Stimulated activated memory B cell treated with anti-CD40 and anti-IgM and Interleukin-4, amounts not matched to agents 10 μg/mL and 1 μg/mL and 100 μg/mL, for 72 hours (primary cell): ENCODE results near the gene TBCD.
"Not testable (repeated sequence)": the region's sequence is repeated elsewhere in the genome, so short reads cannot be mapped to it uniquely, and the experiment has no call there.

Experiments
- ATAC-seq: fragments of 150-1000 bp; cut with Tn5 transposase; 2 replicates; pipeline ENCODE4 v1.10.0; 2021
- H3K27ac Mint-ChIP-seq: one replicate; pipeline ENCODE4 v1.8.0; 2022; ENCODE audit warnings: mild to moderate bottlenecking, mixed read lengths
- H3K27me3 Mint-ChIP-seq: one replicate; pipeline ENCODE4 v1.8.0; 2022; ENCODE audit warnings: mixed read lengths
- H3K36me3 Mint-ChIP-seq: one replicate; pipeline ENCODE4 v1.8.0; 2022; ENCODE audit warnings: mixed read lengths
- H3K4me1 Mint-ChIP-seq: one replicate; pipeline ENCODE4 v1.8.0; 2022; ENCODE audit warnings: mixed read lengths
- H3K4me3 Mint-ChIP-seq: one replicate; pipeline ENCODE4 v1.8.0; 2022; ENCODE audit warnings: mild to moderate bottlenecking, moderate library complexity, mixed read lengths
- H3K9me3 Mint-ChIP-seq: one replicate; pipeline ENCODE4 v1.8.0; 2022; ENCODE audit warnings: mixed read lengths

TBCD gene

GRCh38 chr17:82973456-82974135 is 221.7 kb downstream of the TBCD start:
- Mint-ChIP-seq H3K27ac (peak overlapping the region; percentile 63), H3K4me3 (no peak overlapping the region), H3K9me3 (no peaks in the 10 kb centered on the region), H3K27me3 (peaks cover 9% of the 10 kb centered on the region), H3K4me1 (peaks cover 24% of the 10 kb centered on the region), H3K36me3 (no peaks in the 10 kb centered on the region)
- ATAC-seq = no peak

GRCh38 chr17:82974136-82974952 is 222.5 kb downstream of the TBCD start:
- Mint-ChIP-seq H3K9me3 (no peaks in the 10 kb centered on the region), H3K36me3 (no peaks in the 10 kb centered on the region), H3K27ac (no peak overlapping the region), H3K4me3 (no peak overlapping the region), H3K27me3 (peaks cover 9% of the 10 kb centered on the region), H3K4me1 (peaks cover 29% of the 10 kb centered on the region)
- peak; percentile 34 for ATAC-seq

- H3K4me3 Mint-ChIP-seq = no peak overlapping the region
- H3K9me3 Mint-ChIP-seq = no peaks in the 10 kb centered on the region
- peaks cover 5% of the 10 kb centered on the region for H3K36me3 Mint-ChIP-seq
- H3K4me1 Mint-ChIP-seq = peaks cover 36% of the 10 kb centered on the region
- H3K27me3 Mint-ChIP-seq = no peaks in the 10 kb centered on the region
- no peak for ATAC-seq
- no peak overlapping the region for H3K27ac Mint-ChIP-seq
Observed at GRCh38 chr17:82976982-82977488, 225.2 kb downstream of the TBCD start.

- Mint-ChIP-seq H3K27me3 (no peaks in the 10 kb centered on the region), H3K27ac (no peak overlapping the region), H3K9me3 (no peaks in the 10 kb centered on the region), H3K4me3 (no peak overlapping the region), H3K36me3 (peaks cover 5% of the 10 kb centered on the region), H3K4me1 (peaks cover 36% of the 10 kb centered on the region)
- no peak for ATAC-seq
Observed at GRCh38 chr17:82977606-82978005, 225.7 kb downstream of the TBCD start.

GRCh38 chr17:82978765-82979349 is 227.0 kb downstream of the TBCD start:
- Mint-ChIP-seq H3K9me3 (peaks cover 2% of the 10 kb centered on the region), H3K27me3 (no peaks in the 10 kb centered on the region), H3K36me3 (peaks cover 5% of the 10 kb centered on the region), H3K27ac (peak overlapping the region; percentile 54), H3K4me1 (peaks cover 28% of the 10 kb centered on the region), H3K4me3 (peak overlapping the region; percentile 34)
- peak; percentile 67 for ATAC-seq

GRCh38 chr17:82979718-82980117 is 227.9 kb downstream of the TBCD start:
- Mint-ChIP-seq H3K9me3 (peaks cover 6% of the 10 kb centered on the region), H3K36me3 (peaks cover 5% of the 10 kb centered on the region), H3K4me1 (peaks cover 28% of the 10 kb centered on the region), H3K27ac (peak overlapping the region; percentile 54), H3K27me3 (no peaks in the 10 kb centered on the region), H3K4me3 (no peak overlapping the region)
- ATAC-seq = no peak

GRCh38 chr17:82980632-82981031 is 228.8 kb downstream of the TBCD start:
- ATAC-seq = peak; percentile 50
- Mint-ChIP-seq H3K27me3 (no peaks in the 10 kb centered on the region), H3K4me1 (peaks cover 30% of the 10 kb centered on the region), H3K36me3 (peaks cover 5% of the 10 kb centered on the region), H3K9me3 (peaks cover 6% of the 10 kb centered on the region), H3K4me3 (no peak overlapping the region), H3K27ac (peak overlapping the region; percentile 9)

- Mint-ChIP-seq H3K9me3 (peaks cover 6% of the 10 kb centered on the region), H3K27me3 (no peaks in the 10 kb centered on the region), H3K4me1 (peaks cover 36% of the 10 kb centered on the region), H3K36me3 (peaks cover 5% of the 10 kb centered on the region), H3K4me3 (no peak overlapping the region), H3K27ac (peak overlapping the region; percentile 9)
- ATAC-seq = no peak
Observed at GRCh38 chr17:82981141-82981730, 229.4 kb downstream of the TBCD start.

GRCh38 chr17:82983510-82984248 is 231.8 kb downstream of the TBCD start:
- Mint-ChIP-seq H3K4me3 (no peak overlapping the region), H3K27ac (no peak overlapping the region), H3K9me3 (peaks cover 9% of the 10 kb centered on the region), H3K36me3 (peaks cover 12% of the 10 kb centered on the region), H3K27me3 (no peaks in the 10 kb centered on the region), H3K4me1 (peaks cover 32% of the 10 kb centered on the region)
- ATAC-seq = no peak

GRCh38 chr17:82984249-82984617 is 232.4 kb downstream of the TBCD start:
- H3K4me1 Mint-ChIP-seq = peaks cover 29% of the 10 kb centered on the region
- ATAC-seq = not testable (repeated sequence)

GRCh38 chr17:82984751-82985427 is 233.0 kb downstream of the TBCD start:
- ATAC-seq = no peak
- peaks cover 9% of the 10 kb centered on the region for H3K9me3 Mint-ChIP-seq
- no peak overlapping the region for H3K4me3 Mint-ChIP-seq
- H3K4me1 Mint-ChIP-seq = peaks cover 25% of the 10 kb centered on the region
- H3K27me3 Mint-ChIP-seq = no peaks in the 10 kb centered on the region
- peaks cover 14% of the 10 kb centered on the region for H3K36me3 Mint-ChIP-seq
- H3K27ac Mint-ChIP-seq = no peak overlapping the region

More at GRCh38 chr17:82984249-82984617, 232.4 kb downstream of the TBCD start:
- H3K27ac Mint-ChIP-seq, H3K27me3 Mint-ChIP-seq, H3K9me3 Mint-ChIP-seq, H3K4me3 Mint-ChIP-seq: not testable (repeated sequence)
- peaks cover 12% of the 10 kb centered on the region for H3K36me3 Mint-ChIP-seq

GRCh38 chr17:82985428-82985805 is 233.6 kb downstream of the TBCD start:
- Mint-ChIP-seq H3K9me3 (peaks cover 9% of the 10 kb centered on the region), H3K4me3 (no peak overlapping the region), H3K36me3 (peaks cover 18% of the 10 kb centered on the region), H3K27ac (peak overlapping the region; percentile 33), H3K4me1 (peaks cover 21% of the 10 kb centered on the region), H3K27me3 (no peaks in the 10 kb centered on the region)
- ATAC-seq = no peak

GRCh38 chr17:82985973-82986372 is 234.1 kb downstream of the TBCD start:
- H3K27ac Mint-ChIP-seq = peak overlapping the region; percentile 33
- H3K4me3 Mint-ChIP-seq = peak overlapping the region; percentile 64

GRCh38 chr17:82989051-82989450 is 237.2 kb downstream of the TBCD start:
- H3K27me3 Mint-ChIP-seq, ATAC-seq, H3K4me3 Mint-ChIP-seq, H3K27ac Mint-ChIP-seq: not testable (repeated sequence)
- Mint-ChIP-seq H3K9me3 (peaks cover 16% of the 10 kb centered on the region), H3K36me3 (peaks cover 40% of the 10 kb centered on the region), H3K4me1 (peaks cover 15% of the 10 kb centered on the region)

More at GRCh38 chr17:82985973-82986372, 234.1 kb downstream of the TBCD start:
- peaks cover 16% of the 10 kb centered on the region for H3K4me1 Mint-ChIP-seq
- peak; percentile 76 for ATAC-seq
- peaks cover 18% of the 10 kb centered on the region for H3K36me3 Mint-ChIP-seq
- H3K9me3 Mint-ChIP-seq = peaks cover 9% of the 10 kb centered on the region
- no peaks in the 10 kb centered on the region for H3K27me3 Mint-ChIP-seq
